Astrocyte of the spinal cord (primary cell): ENCODE measurements around the gene HBD.

Source experiments
- DNase-seq: peaks from one replicate; pipeline ENCODE4 v3.0.0; 2011; ENCODE audit warnings: low read depth, low spot score
- H3K4me3 ChIP-seq: 2 replicates; pipeline ENCODE4 v1.5.1; 2011; ENCODE audit warnings: low read depth, mild to moderate bottlenecking, low read length, moderate library complexity
- in situ Hi-C: cut with HindIII; loops from 2 replicates; pipeline ENCODE4 v1.10.0; 2017; ENCODE audit warnings: low sequenced_read_pairs
- TF ChIP-seq, protein P1 (sequence below): IDR thresholded peaks from 2 replicates; pipeline ENCODE4 v1.5.1; 2012; ENCODE audit warnings: low read depth, mild to moderate bottlenecking, low read length, inconsistent platforms

The HBD gene

DNA sequence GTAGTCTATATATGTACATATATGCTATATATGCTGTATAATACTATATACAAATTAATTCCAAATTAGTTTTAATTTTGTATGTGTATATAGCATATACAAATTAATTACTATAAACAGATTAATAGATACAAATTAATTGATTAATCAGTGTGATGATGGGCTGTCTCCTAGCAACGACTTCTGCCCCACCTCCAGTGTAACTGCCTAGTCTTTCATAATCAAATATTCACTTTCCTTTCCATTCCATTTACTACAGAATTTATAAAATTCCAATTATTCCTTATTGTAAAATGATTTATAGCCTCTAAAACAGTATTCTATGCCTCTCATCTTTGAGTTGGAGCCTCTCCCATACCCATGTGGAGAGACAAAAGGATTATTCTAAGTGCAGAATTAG is 976 bp downstream of the HBD start:
- no peak overlapping the region for H3K4me3 ChIP-seq
- TF ChIP-seq, protein P1, sequence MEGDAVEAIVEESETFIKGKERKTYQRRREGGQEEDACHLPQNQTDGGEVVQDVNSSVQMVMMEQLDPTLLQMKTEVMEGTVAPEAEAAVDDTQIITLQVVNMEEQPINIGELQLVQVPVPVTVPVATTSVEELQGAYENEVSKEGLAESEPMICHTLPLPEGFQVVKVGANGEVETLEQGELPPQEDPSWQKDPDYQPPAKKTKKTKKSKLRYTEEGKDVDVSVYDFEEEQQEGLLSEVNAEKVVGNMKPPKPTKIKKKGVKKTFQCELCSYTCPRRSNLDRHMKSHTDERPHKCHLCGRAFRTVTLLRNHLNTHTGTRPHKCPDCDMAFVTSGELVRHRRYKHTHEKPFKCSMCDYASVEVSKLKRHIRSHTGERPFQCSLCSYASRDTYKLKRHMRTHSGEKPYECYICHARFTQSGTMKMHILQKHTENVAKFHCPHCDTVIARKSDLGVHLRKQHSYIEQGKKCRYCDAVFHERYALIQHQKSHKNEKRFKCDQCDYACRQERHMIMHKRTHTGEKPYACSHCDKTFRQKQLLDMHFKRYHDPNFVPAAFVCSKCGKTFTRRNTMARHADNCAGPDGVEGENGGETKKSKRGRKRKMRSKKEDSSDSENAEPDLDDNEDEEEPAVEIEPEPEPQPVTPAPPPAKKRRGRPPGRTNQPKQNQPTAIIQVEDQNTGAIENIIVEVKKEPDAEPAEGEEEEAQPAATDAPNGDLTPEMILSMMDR: no peak
- in situ Hi-C loops: no loop called here
- DNase-seq: no peak

DNA sequence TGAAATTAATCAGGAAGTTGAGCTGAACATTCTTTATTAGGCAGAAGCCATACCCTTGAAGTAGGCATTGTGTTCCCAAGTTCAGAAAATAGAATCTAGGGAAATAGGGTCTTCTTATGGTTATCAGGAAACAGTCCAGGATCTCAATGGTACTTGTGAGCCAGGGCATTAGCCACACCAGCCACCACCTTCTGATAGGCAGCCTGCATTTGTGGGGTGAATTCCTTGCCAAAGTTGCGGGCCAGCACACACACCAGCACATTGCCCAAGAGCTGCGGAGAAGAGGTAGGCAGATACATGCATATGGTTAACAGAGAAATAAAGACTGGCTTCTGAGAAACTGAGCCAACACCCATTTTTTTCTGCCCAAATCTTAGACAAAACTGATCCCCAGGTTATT is 1.5 kb downstream of the HBD start:
- TF ChIP-seq, protein P1: no peak
- H3K4me3 ChIP-seq: no peak overlapping the region
- no peak for DNase-seq
- in situ Hi-C loops: no loop called here

DNA sequence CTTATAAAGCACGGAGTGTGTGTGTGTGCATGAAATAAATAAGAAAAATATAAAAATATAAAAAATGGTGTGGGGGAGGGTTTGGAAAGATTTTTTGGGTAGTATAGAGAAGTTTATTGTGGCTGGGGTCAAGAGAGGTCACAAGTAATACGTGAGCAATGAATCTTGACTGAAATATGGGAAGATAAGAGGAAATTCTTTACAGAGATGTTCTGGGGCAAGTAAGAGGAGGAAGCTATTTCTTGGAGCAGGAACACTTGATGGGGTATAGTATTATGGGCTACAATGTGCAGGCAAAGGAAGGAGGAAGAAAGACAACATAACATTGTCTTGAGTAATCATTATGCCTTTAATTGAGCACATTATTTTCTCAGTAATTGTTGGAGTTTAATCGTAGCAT is 2.1 kb downstream of the HBD start:
- TF ChIP-seq, protein P1: no peak

DNA sequence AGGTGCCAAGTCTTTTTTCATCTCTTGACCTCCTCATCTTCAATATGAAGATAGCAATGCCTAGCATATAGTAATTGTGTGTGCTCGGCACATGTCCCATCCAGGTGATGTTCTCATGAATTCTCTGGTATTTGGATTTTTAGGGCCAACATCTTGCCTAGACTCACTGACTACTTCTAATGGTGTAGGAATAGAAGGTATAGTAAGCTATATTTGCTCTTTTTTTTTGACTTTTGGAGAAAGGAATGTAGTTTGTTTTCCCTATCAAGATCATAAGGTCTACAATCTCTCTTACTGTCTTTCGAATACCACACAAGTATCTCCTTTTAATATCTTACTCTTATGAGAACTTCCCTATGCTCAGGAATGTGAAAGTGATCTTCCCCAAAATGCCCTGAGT is 3.2 kb downstream of the HBD start:
- in situ Hi-C loops: no loop called here
- TF ChIP-seq, protein P1: no peak
- no peak overlapping the region for H3K4me3 ChIP-seq
- DNase-seq: no peak

More for the DNA sequence above, 2.1 kb downstream of the HBD start:
- no peak overlapping the region for H3K4me3 ChIP-seq
- in situ Hi-C loops: no loop called here
- DNase-seq: no peak

DNA sequence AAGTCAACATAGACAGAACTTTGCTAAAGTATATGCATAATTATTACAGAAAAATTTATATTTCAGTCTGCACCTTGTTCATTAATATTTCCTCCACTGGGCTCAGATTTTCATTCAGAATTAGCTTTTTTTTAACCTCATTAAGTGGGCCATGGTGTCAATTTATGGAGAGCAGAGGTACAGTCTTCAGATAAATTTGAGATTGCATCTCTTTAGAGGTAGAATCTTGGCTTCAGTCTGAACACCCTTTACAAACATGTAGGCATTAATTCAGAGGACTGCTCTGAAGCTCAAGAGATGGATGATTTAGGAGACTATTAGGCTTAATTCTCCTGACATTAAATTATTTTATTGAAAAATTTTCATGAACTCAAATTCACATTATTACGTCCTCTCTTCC is 4.0 kb downstream of the HBD start:
- DNase-seq: no peak
- in situ Hi-C loops: no loop called here
- no peak overlapping the region for H3K4me3 ChIP-seq
- TF ChIP-seq, protein P1: no peak

DNA sequence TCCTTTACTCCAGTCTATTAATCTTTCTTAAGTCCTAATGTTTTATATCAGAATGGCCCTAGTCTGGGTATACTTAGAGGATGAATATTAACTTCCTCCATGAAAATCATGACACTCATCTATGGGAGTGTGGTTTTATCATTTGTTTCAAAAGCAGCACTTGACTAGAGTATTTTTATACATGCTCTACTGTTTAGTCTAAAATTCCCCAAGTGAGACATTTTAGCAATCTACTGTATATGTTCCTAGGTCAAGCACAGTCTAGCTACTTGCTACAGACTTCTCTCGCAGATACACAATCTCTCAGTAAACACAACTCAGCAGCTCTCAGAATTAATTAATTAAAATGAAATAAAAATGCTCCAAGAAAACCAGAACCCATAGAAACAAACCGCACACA is 4.5 kb downstream of the HBD start:
- TF ChIP-seq, protein P1: no peak
- in situ Hi-C loops: no loop called here
- no peak for DNase-seq
- no peak overlapping the region for H3K4me3 ChIP-seq

DNA sequence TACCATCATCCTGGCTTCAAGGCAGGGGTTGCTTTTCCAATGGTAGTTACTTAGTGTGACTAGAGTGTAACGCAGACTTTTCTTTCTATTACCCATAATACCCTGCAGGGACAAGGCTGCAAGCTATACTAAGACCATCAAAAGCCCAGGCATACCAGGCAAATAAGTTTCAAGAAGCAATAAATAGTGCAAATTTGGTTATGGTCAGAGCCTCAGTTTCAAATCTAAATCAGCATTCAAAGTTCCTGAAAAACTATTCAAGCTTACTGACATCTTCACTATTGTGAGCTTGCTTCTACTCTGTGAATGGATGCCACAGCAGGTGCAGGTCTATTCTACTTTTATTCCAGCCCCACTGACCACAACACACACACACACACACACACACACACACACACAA is 4.9 kb downstream of the HBD start:
- no peak for DNase-seq
- in situ Hi-C loops: no loop called here
- TF ChIP-seq, protein P1: no peak
- no peak overlapping the region for H3K4me3 ChIP-seq
